ENCODE measurements around the gene STMP1. TPM values are rescaled to one million over a fixed set of nuclear protein-coding genes. Genes with fewer than 3 reads are reported as not detected.

The STMP1 gene
- total and polyA plus RNA-seq, 2 of the 8 experiments (the other 6 are each of a cell fraction or from before 2014, with no cell fraction given), result 22.7 to 36.7 TPM

DNA sequence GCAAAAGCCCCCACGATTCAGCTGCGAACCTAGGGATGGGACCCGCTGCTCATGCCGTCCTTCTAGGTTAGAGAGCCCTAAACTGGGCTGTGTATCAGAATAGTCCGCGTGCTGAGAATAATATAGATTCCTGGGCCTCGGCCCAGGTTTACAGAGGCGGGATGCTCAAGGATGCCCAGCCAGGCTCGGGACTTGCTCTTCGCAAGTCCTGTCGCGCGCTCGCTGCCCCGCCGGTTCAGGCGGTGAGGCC lies 266 bp upstream of the STMP1 start:
- H3K23ac ChIP-seq (ENCODE audit: insufficient read length), result no peak overlapping the region
- H2BK20ac ChIP-seq (ENCODE audit: low read length), result no peak overlapping the region
- H4K5ac ChIP-seq (ENCODE audit: insufficient read length, low read depth, low read length), result peak overlapping the region; percentile 38
- H4K20me1 ChIP-seq (replicated peaks in 1 of 2; ENCODE audit: control insufficient read depth in 1 of 2, insufficient read depth in 2 of 2, low read length in 2 of 2), result no peaks in the 10 kb centered on the region
- peak overlapping the region in 2 of 4 experiments; percentile 53 to 87; a peak in 4 of 7 replicates for H3K9ac ChIP-seq (replicated peaks in 1 of 4; ENCODE audit: extremely low read depth in 1 of 4, low read depth in 3 of 4, low read length in 3 of 4)
- H4K8ac ChIP-seq (ENCODE audit: extremely low read depth, insufficient read depth, low read length), result peak overlapping the region; percentile 97
- H3K4me2 ChIP-seq (ENCODE audit: insufficient read depth in 1 of 2, low read depth in 2 of 2, low read length in 2 of 2), result peak overlapping the region; percentile 70
- ChIA-PET POLR2A (ENCODE audit: partially characterized antibody) (interaction anchor here (0.8 to 2.2 kb wide), 10 partner anchors 10 to 104 kb away, joined by 3 to 12 read pairs (median 4); no protein-coding TSS in a partner anchor), CTCF (ENCODE audit: partially characterized antibody) (interaction anchor here (0.6 to 5.8 kb wide), 11 partner anchors 12 to 955 kb away, joined by 3 to 55 read pairs (median 4); no protein-coding TSS in a partner anchor)
- H3K4ac ChIP-seq (replicated peaks; ENCODE audit: insufficient read length, low read depth, low read length), result peak overlapping the region; percentile 36
- H3K56ac ChIP-seq (replicated peaks; ENCODE audit: insufficient read length, low read depth, low read length), result no peak overlapping the region
- no peak overlapping the region for H3K18ac ChIP-seq (ENCODE audit: extremely low read depth, low read length)
- H3K4me3 ChIP-seq (ENCODE audit: extremely low read depth in 1 of 4, insufficient read depth in 2 of 4, low read depth in 3 of 4, low read length in 4 of 4), result peak overlapping the region; percentile 33 to 95 (median 90)
- no peaks in the 10 kb centered on the region for H3K27me3 ChIP-seq (replicated peaks in 1 of 4; ENCODE audit: control insufficient read depth in 3 of 4, extremely low read depth in 1 of 4, insufficient read depth in 3 of 4, low read length in 3 of 4)
- 15% methylated on average over 17 of the region's 17 CpGs; no CpG with 5 or more reads in 1 of the 2 experiments for WGBS, 2 experiments (ENCODE audit: extremely low coverage in 1 of 2, insufficient coverage in 1 of 2, insufficient read length in 1 of 2, insufficient replicate concordance in 2 of 2, low coverage in 1 of 2, low lambda C conversion rate in 2 of 2, missing lambda C conversion rate in 1 of 2)
- H2BK120ac ChIP-seq (replicated peaks; ENCODE audit: low read depth, low read length), result no peak overlapping the region
- H3K9me3 ChIP-seq (ENCODE audit: insufficient read depth in 2 of 2, low read depth in 1 of 2, low read length in 1 of 2), result no peaks in the 10 kb centered on the region
- peak overlapping the region; percentile 11 for H4K91ac ChIP-seq (replicated peaks; ENCODE audit: insufficient read length, low read length)
- H2BK5ac ChIP-seq (ENCODE audit: low read depth, low read length), result 0 out of 2 replicates have a peak overlapping the region, but pooled peaks have one; percentile 88
- peaks cover 0 to 45% of the 10 kb centered on the region in 2 experiments; a peak in 3 of 4 replicates for H3K79me2 ChIP-seq (ENCODE audit: control insufficient read depth in 1 of 2, insufficient read depth in 2 of 2, low read length in 2 of 2)
- peak overlapping the region; percentile 93; the same call in 1 of the 2 replicates for H2AFZ ChIP-seq (ENCODE audit: low read length)
- no peak overlapping the region for H2BK12ac ChIP-seq (ENCODE audit: low read depth, low read length)
- DNase-seq (ENCODE audit: low read depth in 1 of 2, low spot score in 2 of 2) (no peak), FAIRE-seq (no peak)
- no peaks in the 10 kb centered on the region for H3K79me1 ChIP-seq (ENCODE audit: low read depth, low read length)
- peaks cover 2% of the 10 kb centered on the region; the same call in 1 of the 2 replicates for H3K23me2 ChIP-seq (ENCODE audit: low read depth, low read length)
- H3K36me3 ChIP-seq (ENCODE audit: control insufficient read depth in 2 of 4, insufficient read depth in 4 of 4, low read length in 3 of 4), result no peaks in the 10 kb centered on the region
- H2AK5ac ChIP-seq (ENCODE audit: low read depth, low read length), result peak overlapping the region; percentile 59; the same call in 1 of the 2 replicates
- H3K27ac ChIP-seq (ENCODE audit: low read depth, low read length), result no peak overlapping the region
- no peak overlapping the region for H2BK15ac ChIP-seq (ENCODE audit: low read length)
- H3K4me1 ChIP-seq (replicated peaks in 1 of 4; ENCODE audit: control insufficient read depth in 3 of 4, insufficient read depth in 4 of 4, low read length in 3 of 4), result no peaks in the 10 kb centered on the region; a peak in 2 of 7 replicates
- H3K14ac ChIP-seq (ENCODE audit: insufficient read length), result no peak overlapping the region
- no peak for TF ChIP-seq POLR2A (IDR thresholded peaks at IDR 0.05; ENCODE audit: control extremely low read depth in 1 of 2, low read depth in 2 of 2, low read length in 2 of 2)
- no peak for TF ChIP-seq BRCA1 (IDR thresholded peaks at IDR 0.05; ENCODE audit: low read depth, low read length)
- no peak for TF ChIP-seq POLR2AphosphoS5 (IDR thresholded peaks at IDR 0.05; ENCODE audit: low read depth, low read length)
- no peak for TF ChIP-seq SIX5 (IDR thresholded peaks at IDR 0.05; ENCODE audit: low read depth, low read length)
- no peak for TF ChIP-seq CBX5 (IDR thresholded peaks at IDR 0.05; ENCODE audit: low read depth, low read length)
- no peak for TF ChIP-seq RFX5 (IDR thresholded peaks at IDR 0.05; ENCODE audit: borderline replicate concordance, low read depth, low read length)
- no peak for TF ChIP-seq SP2 (IDR thresholded peaks at IDR 0.05; ENCODE audit: low read length)
- TF ChIP-seq JUN (IDR thresholded peaks at IDR 0.05; ENCODE audit: low read depth, low read length), result no peak
- TF ChIP-seq, protein P1, sequence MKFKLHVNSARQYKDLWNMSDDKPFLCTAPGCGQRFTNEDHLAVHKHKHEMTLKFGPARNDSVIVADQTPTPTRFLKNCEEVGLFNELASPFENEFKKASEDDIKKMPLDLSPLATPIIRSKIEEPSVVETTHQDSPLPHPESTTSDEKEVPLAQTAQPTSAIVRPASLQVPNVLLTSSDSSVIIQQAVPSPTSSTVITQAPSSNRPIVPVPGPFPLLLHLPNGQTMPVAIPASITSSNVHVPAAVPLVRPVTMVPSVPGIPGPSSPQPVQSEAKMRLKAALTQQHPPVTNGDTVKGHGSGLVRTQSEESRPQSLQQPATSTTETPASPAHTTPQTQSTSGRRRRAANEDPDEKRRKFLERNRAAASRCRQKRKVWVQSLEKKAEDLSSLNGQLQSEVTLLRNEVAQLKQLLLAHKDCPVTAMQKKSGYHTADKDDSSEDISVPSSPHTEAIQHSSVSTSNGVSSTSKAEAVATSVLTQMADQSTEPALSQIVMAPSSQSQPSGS (IDR thresholded peaks at IDR 0.05; ENCODE audit: low read length), result no peak
- TF ChIP-seq GTF2F1 (IDR thresholded peaks at IDR 0.05; ENCODE audit: borderline replicate concordance, low read depth, low read length), result no peak
- no peak for TF ChIP-seq HDAC2 (IDR thresholded peaks at IDR 0.05; ENCODE audit: borderline replicate concordance in 1 of 2, low read depth in 2 of 2, low read length in 2 of 2)
- no peak for TF ChIP-seq JUND (IDR thresholded peaks at IDR 0.05; ENCODE audit: low read length)
- no peak for TF ChIP-seq HDAC6 (IDR thresholded peaks at IDR 0.05; ENCODE audit: low read depth, low read length)

Measured in H1 (cell line).